Thymus (tissue), 11 donors: ENCODE data around the gene NFATC2. TPM values are rescaled to one million over a fixed set of nuclear protein-coding genes. Genes with fewer than 3 reads are reported as not detected.

Experiments
- DNase-seq, 9 donors: peaks; one replicate each; pipeline ENCODE4 v3.0.0-alpha.2; 2013; ENCODE audit warnings: low spot score in 9 of 9, low read depth in 6 of 9, missing footprints in 1 of 9
- H3K27ac ChIP-seq, 2 donors: one replicate each; pipeline ENCODE4 v1.5.1; 2013; ENCODE audit warnings: control low read depth in 1 of 2, low read depth in 1 of 2, low read length in 1 of 2, mild to moderate bottlenecking in 1 of 2, moderate library complexity in 1 of 2
- H3K27me3 ChIP-seq, 2 donors: one replicate each; pipeline ENCODE4 v1.5.1; 2013; ENCODE audit warnings: low read length in 1 of 2; ENCODE audit not compliant: control insufficient read depth in 2 of 2, insufficient read depth in 1 of 2
- H3K36me3 ChIP-seq, 2 donors: one replicate each; pipeline ENCODE4 v1.5.1; 2013; ENCODE audit warnings: low read length in 1 of 2, mild to moderate bottlenecking in 1 of 2, moderate library complexity in 1 of 2; ENCODE audit not compliant: control insufficient read depth in 2 of 2, insufficient read depth in 2 of 2
- H3K4me1 ChIP-seq, 2 donors: one replicate each; pipeline ENCODE4 v1.5.1; 2013; ENCODE audit warnings: low read length in 2 of 2; ENCODE audit not compliant: control insufficient read depth in 2 of 2, insufficient read depth in 2 of 2
- H3K4me3 ChIP-seq, 2 donors: one replicate each; pipeline ENCODE4 v1.5.1; 2013; ENCODE audit warnings: low read length in 2 of 2, control low read depth in 1 of 2, mild to moderate bottlenecking in 1 of 2
- H3K9me3 ChIP-seq, 2 donors: one replicate each; pipeline ENCODE4 v1.5.1; 2013; ENCODE audit warnings: low read length in 1 of 2, mild to moderate bottlenecking in 1 of 2; ENCODE audit not compliant: control insufficient read depth in 2 of 2, insufficient read depth in 1 of 2
- WGBS: extraction: QIAGEN DNeasy Blood & Tissue Kit; methylation state at CpG from one replicate; pipeline ENCODE4 v1.1.7; 2013; 5-methylcytosine and 5-hydroxymethylcytosine counted together
- polyA plus RNA-seq: library from polyadenylated mRNA; stranded (reverse); fragments of 200-250 nt; gene quantifications from one replicate; pipeline ENCODE4 v1.2.3, GENCODE V29; 2013
- total RNA-seq: library from RNA; stranded (reverse); fragments of 120-200 nt; gene quantifications from one replicate; pipeline ENCODE4 v1.2.4, GENCODE V29; 2013
- donor health status: healthy.

NFATC2 gene
- total and polyA plus RNA-seq, 2 donors = 2.4 to 4.4 TPM

DNA sequence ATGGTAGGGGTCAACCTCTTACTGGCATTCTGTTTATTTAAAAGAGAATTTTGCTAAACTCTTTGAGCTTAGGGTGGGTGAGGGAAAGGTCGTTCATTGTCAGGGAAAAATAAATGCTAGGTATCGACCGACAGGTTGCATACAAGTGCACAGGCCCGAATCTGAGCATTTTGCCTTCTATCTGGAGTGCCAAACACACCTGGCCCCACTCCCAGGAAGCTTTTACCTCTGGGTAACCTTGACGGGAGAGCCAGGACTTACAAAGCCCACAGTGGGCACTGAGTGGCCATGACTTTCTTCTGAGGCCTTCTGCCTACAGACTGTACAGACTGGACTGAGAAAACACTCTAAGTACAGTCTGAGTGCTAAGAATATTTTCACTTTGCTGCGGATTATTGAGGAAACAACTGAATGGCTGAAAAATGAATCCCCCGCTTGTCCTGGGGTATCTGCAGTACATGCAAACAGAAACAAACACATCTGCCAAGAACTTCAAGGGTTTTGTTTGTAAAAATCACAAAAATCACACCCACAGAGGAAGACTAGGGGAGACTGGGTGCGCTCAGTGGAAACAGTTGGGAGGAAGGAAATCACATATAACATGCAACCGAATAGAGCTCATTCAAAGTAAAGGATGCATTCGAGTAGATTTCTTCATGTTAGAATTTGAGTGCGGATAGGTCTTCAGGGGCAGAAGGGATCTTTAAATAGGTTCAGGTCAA, 152.8 kb downstream of the NFATC2 start:
- Histone ChIP-seq H3K27me3 (no peaks in the 10 kb centered on the region), H3K4me3 (no peak overlapping the region), H3K9me3 (no peaks in the 10 kb centered on the region), H3K4me1 (peaks cover 0 to 4% of the 10 kb centered on the region in 2 donors), H3K36me3 (no peaks in the 10 kb centered on the region), H3K27ac (peak overlapping the region in 1 of 2 donors; percentile 55)
- WGBS = 88% methylated on average over 11 of the region's 11 CpGs
- no peak for DNase-seq

GRCh38 chr20:51388756-51389542, 153.6 kb downstream of the NFATC2 start:
- WGBS = 86% methylated on average over 7 of the region's 7 CpGs
- Histone ChIP-seq H3K36me3 (no peaks in the 10 kb centered on the region), H3K9me3 (no peaks in the 10 kb centered on the region), H3K4me1 (peaks cover 0 to 4% of the 10 kb centered on the region in 2 donors), H3K4me3 (no peak overlapping the region), H3K27ac (peak overlapping the region in 1 of 2 donors; percentile 55), H3K27me3 (no peaks in the 10 kb centered on the region)
- no peak for DNase-seq

DNA sequence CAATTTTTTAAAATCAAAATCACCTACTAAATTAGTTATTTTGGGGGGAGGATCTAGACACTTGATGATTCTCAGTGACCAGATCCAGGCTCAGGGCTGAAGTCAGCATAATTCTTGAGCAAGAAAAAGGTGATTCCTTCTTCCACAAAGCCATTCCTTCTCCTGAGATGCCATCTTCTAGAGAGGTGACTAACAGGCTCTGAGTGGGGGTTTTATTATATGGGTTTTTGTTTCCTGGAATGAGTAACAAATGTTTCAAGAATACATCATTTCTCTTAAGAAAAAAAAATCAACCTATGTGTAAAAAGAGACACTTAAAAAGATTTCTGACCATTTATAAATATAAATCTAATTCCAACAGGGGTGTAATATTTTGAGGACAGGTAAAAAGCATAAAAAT, 154.3 kb downstream of the NFATC2 start:
- Histone ChIP-seq H3K4me1 (peaks cover 0 to 10% of the 10 kb centered on the region in 2 donors), H3K9me3 (no peaks in the 10 kb centered on the region), H3K4me3 (no peak overlapping the region), H3K27ac (no peak overlapping the region), H3K36me3 (no peaks in the 10 kb centered on the region), H3K27me3 (no peaks in the 10 kb centered on the region)
- no peak for DNase-seq

DNA sequence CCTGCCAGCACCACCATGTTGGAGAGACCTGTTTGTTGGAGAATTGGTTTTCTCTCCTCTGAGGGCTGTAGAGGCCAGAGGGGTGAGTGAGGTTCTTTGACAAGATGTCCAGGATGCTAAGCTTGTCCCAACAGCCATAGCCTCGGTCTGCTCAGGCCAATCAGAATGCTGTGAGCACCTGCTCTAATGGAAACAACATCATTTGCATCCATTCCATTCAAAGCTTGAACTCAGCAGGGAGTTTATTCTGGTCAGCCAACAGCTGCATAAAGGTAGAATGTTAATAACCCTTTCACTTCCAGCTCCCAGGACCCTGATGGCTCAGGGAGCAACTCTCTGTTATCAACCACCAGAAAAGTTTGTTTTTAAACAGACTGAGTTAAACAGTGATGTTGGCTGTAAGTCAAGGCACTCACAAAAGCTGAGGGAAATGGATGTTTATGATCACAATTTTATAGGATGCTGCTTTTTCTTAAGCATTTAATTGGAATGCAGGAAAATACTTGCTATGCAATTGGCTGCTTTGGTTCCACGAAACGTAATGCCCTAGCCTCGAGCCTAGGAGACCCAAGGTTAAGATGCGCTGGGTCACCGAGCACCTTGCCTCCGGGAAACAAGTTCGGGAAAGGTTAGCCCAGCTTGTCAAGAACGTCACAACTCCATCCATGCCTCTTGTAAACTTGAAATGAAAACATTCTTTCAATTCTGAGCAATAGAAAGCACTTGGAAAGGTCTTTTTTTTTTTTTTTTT, 155.2 kb downstream of the NFATC2 start:
- Histone ChIP-seq H3K4me1 (peaks cover 0 to 10% of the 10 kb centered on the region in 2 donors), H3K27ac (no peak overlapping the region), H3K4me3 (no peak overlapping the region), H3K27me3 (no peaks in the 10 kb centered on the region), H3K36me3 (no peaks in the 10 kb centered on the region), H3K9me3 (no peaks in the 10 kb centered on the region)
- 96% methylated on average over 9 of the region's 9 CpGs for WGBS
- DNase-seq = no peak

DNA sequence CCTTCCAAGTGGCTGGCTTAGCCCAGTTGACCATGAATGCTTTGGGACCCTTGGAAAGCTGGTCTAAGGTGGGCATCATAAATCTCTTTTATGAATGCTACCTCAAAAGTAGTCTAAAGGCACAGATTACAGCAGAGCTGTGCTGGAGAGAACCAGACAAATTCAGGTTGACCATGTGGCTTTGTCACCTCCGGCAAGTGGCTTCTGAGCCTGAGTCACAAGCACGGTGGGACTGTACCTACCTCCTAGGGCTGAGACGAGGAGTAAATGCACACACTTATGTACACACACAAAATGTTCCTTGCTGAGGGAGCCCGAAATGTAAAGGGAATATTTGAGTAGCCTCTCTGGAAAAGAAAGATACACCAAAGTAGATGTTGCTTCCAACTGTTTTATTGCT, 155.9 kb downstream of the NFATC2 start:
- 92% methylated on average over 4 of the region's 4 CpGs for WGBS
- H3K4me1 ChIP-seq = peaks cover 0 to 10% of the 10 kb centered on the region in 2 donors
- DNase-seq = no peak

GRCh38 chr20:51385646-51386530, 156.6 kb downstream of the NFATC2 start:
- Histone ChIP-seq H3K36me3 (no peaks in the 10 kb centered on the region), H3K9me3 (no peaks in the 10 kb centered on the region), H3K27me3 (no peaks in the 10 kb centered on the region), H3K4me1 (peaks cover 0 to 10% of the 10 kb centered on the region in 2 donors), H3K4me3 (no peak overlapping the region), H3K27ac (no peak overlapping the region)
- peak in 2 of 9 donors; percentile 25 to 28 for DNase-seq
- 98% methylated on average over 7 of the region's 7 CpGs for WGBS

More for the DNA sequence above, 155.9 kb downstream of the NFATC2 start:
- no peaks in the 10 kb centered on the region for H3K36me3 ChIP-seq
- H3K27ac ChIP-seq = no peak overlapping the region
- no peaks in the 10 kb centered on the region for H3K27me3 ChIP-seq
- H3K9me3 ChIP-seq = no peaks in the 10 kb centered on the region
- H3K4me3 ChIP-seq = no peak overlapping the region

DNA sequence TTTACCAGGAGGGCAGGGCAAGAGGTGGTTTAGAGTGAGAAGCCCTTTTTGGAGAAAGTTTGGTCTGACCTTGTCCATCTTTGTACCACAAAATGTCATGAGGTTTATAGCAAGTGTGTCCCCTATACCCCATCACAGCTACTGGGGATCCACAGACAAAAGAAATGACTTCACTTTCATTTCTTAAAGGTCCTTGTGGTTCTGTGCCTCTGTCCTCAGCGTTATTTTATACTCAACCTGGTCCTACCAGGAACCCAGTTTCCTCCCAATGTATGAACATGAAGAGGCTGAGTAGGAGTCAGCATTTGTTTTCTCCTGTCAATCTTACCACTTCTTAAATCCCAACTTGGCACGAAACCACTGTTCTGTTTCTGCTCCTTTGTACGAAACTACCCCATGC, 157.6 kb downstream of the NFATC2 start:
- WGBS = 89% methylated on average over 3 of the region's 3 CpGs
- DNase-seq = no peak
- H3K27ac ChIP-seq = no peak overlapping the region
- H3K9me3 ChIP-seq = no peaks in the 10 kb centered on the region
- H3K4me1 ChIP-seq = peaks cover 0 to 10% of the 10 kb centered on the region in 2 donors
- H3K4me3 ChIP-seq = no peak overlapping the region
- H3K27me3 ChIP-seq = no peaks in the 10 kb centered on the region
- H3K36me3 ChIP-seq = no peaks in the 10 kb centered on the region

DNA sequence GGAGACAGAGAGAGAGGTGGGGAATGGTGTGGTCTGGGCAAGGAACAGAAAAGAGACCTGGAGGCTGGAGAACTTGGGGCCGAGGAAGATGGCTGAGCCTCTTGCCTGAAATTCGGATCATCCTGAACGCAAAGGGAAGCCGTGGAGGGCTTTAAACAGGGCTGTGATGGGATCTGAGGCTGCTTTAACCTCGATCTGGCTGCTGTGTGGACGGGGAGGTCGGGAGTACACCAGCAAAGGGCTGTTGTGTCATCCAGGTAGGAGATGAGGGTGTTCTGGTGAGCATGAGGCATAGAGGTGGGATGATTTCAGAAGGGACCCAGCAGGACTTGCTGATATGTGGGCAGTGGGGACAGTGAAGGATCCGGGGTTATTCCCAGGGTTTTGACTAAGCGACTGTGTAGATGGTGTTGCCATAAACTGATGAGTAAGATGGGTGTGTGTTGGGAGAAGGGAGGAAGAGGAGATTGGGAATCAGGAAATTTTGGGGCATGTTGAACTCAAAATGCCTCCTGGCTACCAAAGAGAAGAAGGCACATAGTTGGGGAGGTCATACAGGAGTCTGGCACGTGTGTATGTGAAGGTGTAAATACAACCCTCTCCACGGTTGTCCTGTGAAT, 158.5 kb downstream of the NFATC2 start:
- no peak overlapping the region for H3K27ac ChIP-seq
- no peaks in the 10 kb centered on the region for H3K27me3 ChIP-seq
- peaks cover 0 to 5% of the 10 kb centered on the region in 2 donors for H3K4me1 ChIP-seq
- H3K36me3 ChIP-seq = no peaks in the 10 kb centered on the region
- no peak overlapping the region for H3K4me3 ChIP-seq
- no peak for DNase-seq
- 92% methylated on average over 11 of the region's 11 CpGs for WGBS
- no peaks in the 10 kb centered on the region for H3K9me3 ChIP-seq
